ENCODE results near the gene RNF222.
"Not testable (repeated sequence)": the region's sequence is repeated elsewhere in the genome, so short reads cannot be mapped to it uniquely, and the experiment has no call there.

RNF222 gene

GRCh38 chr17:8347001-8347400 is 50.6 kb downstream of the RNF222 start:
- in situ Hi-C loops (cut with MboI; ENCODE audit: low sequenced_read_pairs), result not testable (repeated sequence)

DNA sequence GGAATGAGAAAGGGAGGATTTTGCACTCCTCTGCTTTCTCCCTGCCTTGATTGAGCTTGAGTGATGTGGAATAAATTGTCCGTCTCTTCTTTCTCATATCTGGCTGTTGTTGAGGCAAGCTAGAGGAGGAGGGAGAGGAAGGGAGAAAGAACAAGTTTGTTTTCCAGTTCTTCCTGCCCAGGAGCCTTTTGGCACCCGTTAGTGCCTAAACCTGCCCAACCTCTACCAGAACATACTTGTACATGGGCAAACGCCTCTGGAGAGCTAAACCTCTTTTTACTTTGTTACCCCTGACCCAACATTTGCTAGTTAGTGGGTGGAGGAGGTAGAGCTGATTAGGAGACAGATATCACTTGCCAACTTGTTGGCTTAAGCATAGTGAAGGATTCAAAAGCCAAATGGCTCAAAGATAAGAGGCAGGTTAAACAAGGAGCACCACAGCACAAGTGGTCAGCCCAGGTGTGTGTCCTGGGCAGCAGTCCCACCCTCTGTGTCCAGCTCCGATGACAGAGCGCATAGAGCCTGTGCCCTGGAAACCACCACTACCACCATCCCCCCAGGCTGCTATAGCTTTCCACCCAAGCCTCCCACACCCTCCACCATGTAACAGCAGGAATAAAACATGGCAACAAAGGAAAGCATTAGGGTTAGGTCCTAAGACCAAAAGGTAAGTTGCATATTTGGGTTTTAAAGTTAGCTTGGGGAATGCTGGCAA is 51.5 kb downstream of the RNF222 start:
- in situ Hi-C loops (cut with MboI; ENCODE audit: low sequenced_read_pairs), result no loop called here

GRCh38 chr17:8345052-8345690 is 52.5 kb downstream of the RNF222 start:
- in situ Hi-C loops (cut with MboI; ENCODE audit: low sequenced_read_pairs), result no loop called here

DNA sequence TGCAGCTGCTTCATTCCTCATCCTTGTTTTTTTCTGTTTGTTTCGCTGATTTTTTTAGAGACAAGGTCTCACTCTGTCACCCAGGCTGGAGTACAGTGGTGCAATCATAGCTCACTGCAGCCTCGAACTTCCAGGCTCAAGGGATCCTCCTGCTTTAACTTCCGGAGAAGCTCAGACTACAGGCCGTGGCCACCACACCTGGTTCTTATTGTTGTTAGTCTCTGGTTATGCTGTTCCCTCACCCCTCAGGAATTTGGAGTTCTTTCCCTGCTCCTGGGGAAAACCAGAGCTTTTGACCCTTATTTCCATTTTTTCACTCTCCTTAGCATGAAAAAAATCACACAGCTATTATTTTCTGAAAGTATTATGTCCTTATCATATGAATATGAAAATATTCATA is 56.2 kb downstream of the RNF222 start:
- in situ Hi-C loops (cut with MboI; ENCODE audit: low sequenced_read_pairs), result no loop called here
